Activated CD8-positive, alpha-beta memory T cell treated with anti-CD3 and anti-CD28 coated beads for 36 hours (primary cell): Measurements from ENCODE around the gene CDC123. TPM values are rescaled to one million over a fixed set of nuclear protein-coding genes. Genes with fewer than 3 reads are reported as not detected.
"Not testable (repeated sequence)": the region's sequence is repeated elsewhere in the genome, so short reads cannot be mapped to it uniquely, and the experiment has no call there.

Source experiments
- CTCF ChIA-PET: fragments of 350-600 bp; sonication (Branson Sonifier 250); formaldehyde crosslinking; loops from one replicate; lab custom pipeline; 2021; ENCODE audit warnings: antibody characterized with exemption; lab: Charles Lee
- POLR2A ChIA-PET: fragments of 350-600 bp; sonication (Branson Sonifier 250); formaldehyde crosslinking; loops from one replicate; lab custom pipeline; 2021; ENCODE audit warnings: antibody characterized with exemption; lab: Charles Lee
- total RNA-seq, 2 experiments: library from RNA; stranded (reverse); gene quantifications; one replicate each; pipeline ENCODE4 v1.2.3, GENCODE V29; 2021

CDC123 gene, protein sequence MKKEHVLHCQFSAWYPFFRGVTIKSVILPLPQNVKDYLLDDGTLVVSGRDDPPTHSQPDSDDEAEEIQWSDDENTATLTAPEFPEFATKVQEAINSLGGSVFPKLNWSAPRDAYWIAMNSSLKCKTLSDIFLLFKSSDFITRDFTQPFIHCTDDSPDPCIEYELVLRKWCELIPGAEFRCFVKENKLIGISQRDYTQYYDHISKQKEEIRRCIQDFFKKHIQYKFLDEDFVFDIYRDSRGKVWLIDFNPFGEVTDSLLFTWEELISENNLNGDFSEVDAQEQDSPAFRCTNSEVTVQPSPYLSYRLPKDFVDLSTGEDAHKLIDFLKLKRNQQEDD
- total RNA-seq = 100 to 1,000 TPM; 165 to 183 TPM

GRCh38 chr10:12195603-12196506, at the start of gene CDC123, which contains the start of gene NUDT5:
Gene CDC123, plus strand, starts transcription at chr10:12196188. Its CDS starts 58 bp downstream, at chr10:12196246.
Gene NUDT5, minus strand, starts transcription at chr10:12195891. Its CDS starts 9,600 bp downstream, at chr10:12186291.
- CTCF ChIA-PET = interaction anchor here (0.7 to 1.6 kb wide), 4 partner anchors 15 to 461 kb away, joined by 3 to 9 read pairs (median 5); no protein-coding TSS in a partner anchor

DNA sequence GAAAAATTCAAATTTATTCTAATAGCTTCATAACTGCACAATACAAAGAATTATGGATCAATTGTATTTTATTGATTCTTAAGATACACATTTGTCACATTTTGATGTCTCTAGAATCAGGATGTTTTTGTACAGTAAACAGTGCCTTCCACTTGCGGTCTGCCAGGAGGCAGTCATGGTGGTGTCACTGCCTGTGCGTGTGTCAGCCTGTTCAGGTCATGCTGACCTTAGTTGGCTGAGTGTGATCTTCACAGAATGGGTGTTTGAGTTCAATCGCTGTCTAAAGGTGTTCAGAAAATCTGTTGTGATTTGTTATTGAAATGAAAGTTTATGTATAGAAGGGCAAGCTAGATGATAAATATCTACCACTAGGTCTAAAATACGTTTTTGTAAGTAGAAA, 45.8 kb upstream of the CDC123 start:
- ChIA-PET CTCF (no interaction called here), POLR2A (no interaction called here)

More at GRCh38 chr10:12195603-12196506, at the start of gene CDC123, which contains the start of gene NUDT5:
- POLR2A ChIA-PET = interaction anchor here (0.6 to 1.1 kb wide), 5 partner anchors 8 to 153 kb away, joined by 3 to 8 read pairs (median 3); partner anchors contain the start of gene UPF2

DNA sequence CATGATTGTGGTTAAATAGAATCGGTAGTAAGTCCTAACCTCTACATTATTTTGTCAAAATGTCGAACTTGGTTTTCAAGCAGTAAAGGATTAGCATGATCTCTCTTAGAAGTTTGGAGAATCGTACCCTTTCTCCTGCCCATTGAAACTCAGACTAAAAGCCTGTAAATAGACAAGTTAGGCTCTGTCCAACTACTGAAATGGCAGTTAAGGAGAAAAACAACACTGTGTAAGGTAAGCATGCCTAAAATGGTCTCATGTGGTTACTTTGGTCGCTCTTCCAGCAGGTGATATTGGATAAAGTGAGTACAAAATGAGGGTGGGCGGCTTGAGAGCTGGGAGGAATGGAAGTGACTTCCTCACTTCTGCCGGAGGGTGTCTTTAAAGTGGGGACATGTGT, 41.5 kb upstream of the CDC123 start:
- ChIA-PET CTCF (no interaction called here), POLR2A (no interaction called here)

DNA sequence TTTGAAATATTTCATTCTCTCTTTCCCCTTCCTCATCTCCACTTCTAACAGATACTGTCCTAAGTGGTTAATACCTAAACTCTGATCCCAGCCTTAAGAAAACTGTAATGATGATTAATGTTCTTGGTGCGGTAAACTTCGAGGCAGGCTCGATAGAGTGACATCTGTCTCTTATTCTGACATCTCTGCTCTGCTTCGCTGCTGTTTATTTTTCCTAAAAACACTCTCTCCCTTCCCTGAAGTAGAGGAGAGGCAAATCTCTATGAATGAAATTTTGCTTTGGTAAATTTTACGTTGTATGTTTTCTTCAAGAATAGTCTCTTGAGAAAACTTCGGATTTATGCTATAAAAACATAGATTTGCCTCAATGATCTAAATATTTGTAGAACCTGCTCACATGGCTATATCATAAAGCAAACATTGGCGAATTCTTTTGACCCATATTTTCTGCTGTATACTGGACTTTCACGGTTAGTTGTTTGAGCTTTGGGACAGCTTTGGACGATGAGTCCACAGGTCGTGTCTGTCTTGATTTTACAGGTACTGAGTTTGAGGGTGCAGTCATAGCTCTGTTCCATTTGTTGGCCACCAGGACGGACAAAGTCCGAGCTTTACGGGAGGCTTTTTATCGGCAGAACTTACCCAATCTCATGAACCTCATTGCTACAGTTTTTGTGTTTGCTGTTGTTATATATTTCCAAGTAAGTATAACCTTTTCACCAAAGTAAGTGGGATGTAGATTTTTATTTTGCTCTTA, 39.4 kb upstream of the CDC123 start:
- ChIA-PET POLR2A (no interaction called here), CTCF (no interaction called here)

DNA sequence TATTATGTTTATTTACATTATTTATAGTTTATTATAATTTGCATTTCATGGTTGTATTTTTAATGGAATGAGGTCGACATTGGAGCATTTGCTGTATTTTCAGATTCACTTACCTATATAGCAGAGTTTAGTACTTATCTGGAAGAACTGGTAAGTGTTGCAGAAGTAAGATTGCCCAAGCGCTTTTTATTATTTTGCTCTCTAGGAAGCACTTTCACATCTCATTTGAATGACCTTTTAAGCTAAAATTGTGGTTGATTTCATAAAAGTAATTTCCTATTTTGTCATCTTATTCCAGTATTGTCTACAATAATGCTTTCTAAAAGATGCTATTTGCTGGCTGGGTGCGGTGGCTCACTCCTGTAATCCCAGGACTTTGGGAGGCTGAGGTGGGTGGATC, 37.9 kb upstream of the CDC123 start:
- POLR2A ChIA-PET = no interaction called here
- CTCF ChIA-PET = no interaction called here

- CTCF ChIA-PET = no interaction called here
- POLR2A ChIA-PET = no interaction called here
Measured at GRCh38 chr10:12160664-12161063, 35.3 kb upstream of the CDC123 start.

DNA sequence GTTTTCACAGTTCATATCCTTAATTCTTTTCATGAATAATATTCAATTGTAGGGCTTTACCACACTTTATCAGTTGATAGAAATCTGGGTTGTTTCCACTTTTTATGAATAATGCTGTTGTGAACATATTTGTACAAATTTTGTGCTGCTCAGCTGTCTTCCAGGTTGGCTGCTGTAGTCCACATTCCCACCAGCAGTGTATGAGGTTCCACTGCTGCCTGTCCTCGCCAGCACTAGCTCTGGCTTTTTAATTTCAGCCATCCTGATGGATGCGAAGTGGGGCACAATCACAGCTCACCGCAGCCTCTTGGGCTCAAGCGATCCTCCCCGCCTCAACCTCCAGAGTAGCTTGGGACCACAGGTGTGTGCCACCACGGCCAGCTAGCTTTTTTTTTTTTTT, 33.1 kb upstream of the CDC123 start:
- ChIA-PET CTCF (no interaction called here), POLR2A (interaction anchor here (0.6 kb wide), 1 partner anchor 16 kb away, joined by 4 read pairs; no protein-coding TSS in a partner anchor)

DNA sequence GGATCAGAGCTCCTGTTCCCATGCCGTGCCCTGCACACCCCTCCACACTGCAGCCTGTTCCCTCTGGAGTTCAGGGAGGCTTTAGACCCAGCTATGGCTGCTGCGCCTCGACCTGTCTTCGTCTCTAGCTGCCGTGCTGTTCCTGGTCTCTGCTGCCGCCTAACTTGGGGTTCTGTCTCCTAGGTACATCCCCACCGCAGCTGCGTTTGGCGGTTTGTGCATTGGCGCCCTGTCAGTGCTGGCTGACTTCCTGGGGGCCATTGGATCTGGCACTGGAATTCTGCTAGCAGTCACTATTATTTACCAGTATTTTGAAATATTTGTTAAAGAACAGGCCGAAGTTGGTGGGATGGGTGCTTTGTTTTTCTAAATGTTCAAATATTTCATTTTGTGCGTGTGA, 31.9 kb upstream of the CDC123 start:
- POLR2A ChIA-PET = interaction anchor here (0.6 kb wide), 1 partner anchor 179 kb away, joined by 3 read pairs; no protein-coding TSS in a partner anchor
- CTCF ChIA-PET = no interaction called here

- POLR2A ChIA-PET = no interaction called here
- CTCF ChIA-PET = no interaction called here
Measured at GRCh38 chr10:12165036-12165435, 31.0 kb upstream of the CDC123 start.

GRCh38 chr10:12165999-12166775, 29.8 kb upstream of the CDC123 start:
- POLR2A ChIA-PET = no interaction called here
- CTCF ChIA-PET = no interaction called here

DNA sequence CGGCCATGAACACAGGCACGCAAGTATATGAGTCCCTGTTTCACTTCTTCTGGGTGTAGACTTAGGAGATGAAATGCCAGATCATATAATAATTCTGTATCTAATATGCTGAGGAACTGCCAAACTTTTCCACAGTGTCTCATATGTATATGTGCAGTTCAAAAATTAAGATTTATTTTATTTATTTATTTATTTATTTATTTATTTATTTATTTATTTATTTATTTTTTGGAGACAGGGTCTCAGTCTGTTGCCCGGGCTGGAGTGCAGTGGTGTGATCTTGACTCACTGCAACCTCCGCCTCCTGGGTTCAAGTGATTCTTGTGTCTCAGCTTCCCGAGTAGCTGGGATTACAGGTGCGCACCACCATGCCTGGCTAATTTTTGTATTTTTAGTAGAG, 24.5 kb upstream of the CDC123 start:
- POLR2A ChIA-PET = interaction anchor here (0.7 kb wide), 1 partner anchor 39 kb away, joined by 3 read pairs; no protein-coding TSS in a partner anchor
- CTCF ChIA-PET = not testable (repeated sequence)

DNA sequence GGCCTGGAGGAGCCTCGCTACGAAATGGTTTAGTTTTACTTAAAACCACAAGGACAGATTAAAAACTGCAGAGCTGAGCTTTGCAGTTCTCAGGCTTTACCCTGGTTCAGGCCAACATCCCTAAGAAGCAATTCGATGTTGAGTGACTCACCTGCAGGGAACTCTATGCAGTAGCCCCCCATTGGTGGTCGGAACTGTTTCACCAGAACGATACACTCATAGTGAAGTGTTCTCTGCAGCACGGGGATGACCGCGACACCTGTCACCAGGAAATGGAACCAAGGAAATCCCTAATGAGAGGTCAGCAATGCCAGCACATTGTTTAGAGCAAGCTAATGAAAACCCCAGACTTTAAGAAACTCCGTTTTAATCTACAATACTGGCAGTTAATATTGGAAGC, 18.3 kb upstream of the CDC123 start:
- CTCF ChIA-PET = interaction anchor here (1.2 kb wide), 1 partner anchor 10 kb away, joined by 3 read pairs; no protein-coding TSS in a partner anchor
- POLR2A ChIA-PET = no interaction called here

DNA sequence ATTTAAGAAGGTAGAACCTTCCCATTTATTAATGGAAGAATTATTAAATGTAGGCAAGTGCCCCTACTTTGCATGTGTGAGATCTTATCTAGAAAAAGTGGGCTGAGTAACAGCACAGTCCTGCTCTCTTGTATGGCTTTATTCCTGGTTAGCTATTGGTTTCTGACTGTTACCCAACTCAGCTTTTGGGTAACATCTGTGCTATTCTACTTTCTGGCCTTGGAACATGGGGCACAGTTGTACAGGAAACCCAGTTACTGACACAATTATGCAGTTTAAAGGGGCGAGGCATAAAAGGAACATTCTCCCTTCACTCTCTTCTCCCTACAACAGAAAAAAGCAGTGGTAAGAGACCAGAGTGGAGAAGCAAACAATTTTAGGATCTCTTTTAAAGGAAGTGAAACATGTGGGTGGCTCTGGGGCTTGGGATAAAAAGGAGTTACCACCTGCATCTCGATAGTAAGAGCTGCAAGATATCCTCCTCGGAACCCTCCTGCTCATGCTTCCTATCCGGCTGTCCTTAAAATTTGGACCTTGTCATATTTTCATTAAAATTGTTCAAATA, 16.3 kb upstream of the CDC123 start:
- ChIA-PET CTCF (interaction anchor here (1.9 kb wide), 1 partner anchor 16 kb away, joined by 9 read pairs; the partner anchor contains the start of genes CDC123 and NUDT5), POLR2A (interaction anchor here (0.6 kb wide), 1 partner anchor 15 kb away, joined by 6 read pairs; no protein-coding TSS in a partner anchor)

DNA sequence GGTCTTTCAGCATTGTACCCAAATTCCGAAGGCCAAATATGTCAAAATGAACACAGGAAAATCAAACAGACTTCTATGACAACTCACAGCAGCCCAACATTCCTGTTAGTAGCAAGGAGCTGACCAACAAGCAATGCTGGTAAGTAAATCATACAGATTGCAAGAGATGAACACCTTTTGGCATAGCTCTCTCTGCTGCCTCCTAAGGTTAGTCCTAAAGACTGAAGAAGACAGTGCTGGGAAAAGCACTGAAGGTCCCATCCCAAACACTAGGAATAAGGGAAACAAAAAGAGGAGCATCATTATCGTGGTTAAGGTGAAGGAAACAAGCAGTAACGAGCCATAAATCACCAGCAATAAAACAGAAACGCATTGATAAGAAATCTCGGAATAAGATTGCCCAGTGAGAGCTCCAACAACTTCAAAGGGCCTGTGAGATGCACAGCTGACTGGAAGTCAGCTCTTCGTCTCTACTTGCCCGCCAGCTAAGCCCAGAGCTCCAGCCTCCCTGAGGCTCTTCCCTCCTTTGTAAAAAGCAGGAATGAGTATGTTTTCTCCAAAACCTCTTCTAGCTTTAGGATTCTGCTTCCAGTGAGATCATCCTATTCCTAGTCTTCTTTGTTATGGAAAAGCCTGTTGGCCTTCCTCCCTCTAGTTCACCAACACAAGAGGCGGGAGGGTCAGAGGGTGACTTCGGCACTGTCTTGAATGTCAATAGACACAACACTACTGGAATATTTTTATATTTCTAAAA, 15.6 kb upstream of the CDC123 start:
- ChIA-PET CTCF (interaction anchor here (1.9 kb wide), 1 partner anchor 15 kb away, joined by 9 read pairs; the partner anchor contains the start of genes CDC123 and NUDT5), POLR2A (interaction anchor here (0.9 kb wide), 1 partner anchor 15 kb away, joined by 3 read pairs; the partner anchor contains the start of genes CDC123 and NUDT5)

GRCh38 chr10:12181065-12181775, 14.8 kb upstream of the CDC123 start:
- POLR2A ChIA-PET = interaction anchor here (0.9 kb wide), 1 partner anchor 15 kb away, joined by 3 read pairs; the partner anchor contains the start of genes CDC123 and NUDT5
- CTCF ChIA-PET = interaction anchor here (1.9 kb wide), 1 partner anchor 14 kb away, joined by 9 read pairs; the partner anchor contains the start of genes CDC123 and NUDT5

- POLR2A ChIA-PET = no interaction called here
- CTCF ChIA-PET = interaction anchor here (1.2 kb wide), 1 partner anchor 31 kb away, joined by 3 read pairs; no protein-coding TSS in a partner anchor
Measured at GRCh38 chr10:12184165-12184564, 11.8 kb upstream of the CDC123 start.
